Measurements from ENCODE around the gene HS6ST2.

DNA sequence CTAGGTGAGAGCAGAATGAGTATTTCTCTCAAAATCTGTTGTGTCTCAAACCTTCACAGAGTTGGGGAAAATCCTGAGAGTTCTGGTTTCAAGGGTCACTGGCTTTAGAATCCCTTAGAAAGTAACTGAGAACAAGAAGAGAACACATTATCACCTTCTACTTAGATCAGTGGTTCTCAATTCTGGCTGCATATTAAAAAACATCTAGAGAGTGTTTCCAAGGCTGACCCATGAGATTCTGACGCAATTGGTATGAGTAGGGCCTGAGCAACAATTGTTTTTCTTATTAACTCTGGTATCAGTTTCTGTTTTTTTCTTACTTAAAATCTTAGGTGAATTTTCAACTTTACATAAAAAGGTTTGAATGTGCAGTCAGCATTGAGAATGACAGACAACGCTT lies 212.8 kb downstream of the HS6ST2 start:
- TF ChIP-seq NR2C2 (IDR thresholded peaks at IDR 0.05; ENCODE audit: borderline replicate concordance, control insufficient read depth, insufficient read length, low read depth) (no peak), RFX5 (IDR thresholded peaks at IDR 0.05; ENCODE audit: low read depth, low read length) (no peak), POLR2AphosphoS5 (IDR thresholded peaks at IDR 0.05; ENCODE audit: low read length) (no peak)
- TF ChIP-seq, protein P1, sequence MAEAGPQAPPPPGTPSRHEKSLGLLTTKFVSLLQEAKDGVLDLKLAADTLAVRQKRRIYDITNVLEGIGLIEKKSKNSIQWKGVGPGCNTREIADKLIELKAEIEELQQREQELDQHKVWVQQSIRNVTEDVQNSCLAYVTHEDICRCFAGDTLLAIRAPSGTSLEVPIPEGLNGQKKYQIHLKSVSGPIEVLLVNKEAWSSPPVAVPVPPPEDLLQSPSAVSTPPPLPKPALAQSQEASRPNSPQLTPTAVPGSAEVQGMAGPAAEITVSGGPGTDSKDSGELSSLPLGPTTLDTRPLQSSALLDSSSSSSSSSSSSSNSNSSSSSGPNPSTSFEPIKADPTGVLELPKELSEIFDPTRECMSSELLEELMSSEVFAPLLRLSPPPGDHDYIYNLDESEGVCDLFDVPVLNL (IDR thresholded peaks at IDR 0.05; ENCODE audit: low read depth, low read length) = no peak
- TF ChIP-seq, protein P2, sequence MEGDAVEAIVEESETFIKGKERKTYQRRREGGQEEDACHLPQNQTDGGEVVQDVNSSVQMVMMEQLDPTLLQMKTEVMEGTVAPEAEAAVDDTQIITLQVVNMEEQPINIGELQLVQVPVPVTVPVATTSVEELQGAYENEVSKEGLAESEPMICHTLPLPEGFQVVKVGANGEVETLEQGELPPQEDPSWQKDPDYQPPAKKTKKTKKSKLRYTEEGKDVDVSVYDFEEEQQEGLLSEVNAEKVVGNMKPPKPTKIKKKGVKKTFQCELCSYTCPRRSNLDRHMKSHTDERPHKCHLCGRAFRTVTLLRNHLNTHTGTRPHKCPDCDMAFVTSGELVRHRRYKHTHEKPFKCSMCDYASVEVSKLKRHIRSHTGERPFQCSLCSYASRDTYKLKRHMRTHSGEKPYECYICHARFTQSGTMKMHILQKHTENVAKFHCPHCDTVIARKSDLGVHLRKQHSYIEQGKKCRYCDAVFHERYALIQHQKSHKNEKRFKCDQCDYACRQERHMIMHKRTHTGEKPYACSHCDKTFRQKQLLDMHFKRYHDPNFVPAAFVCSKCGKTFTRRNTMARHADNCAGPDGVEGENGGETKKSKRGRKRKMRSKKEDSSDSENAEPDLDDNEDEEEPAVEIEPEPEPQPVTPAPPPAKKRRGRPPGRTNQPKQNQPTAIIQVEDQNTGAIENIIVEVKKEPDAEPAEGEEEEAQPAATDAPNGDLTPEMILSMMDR (IDR thresholded peaks at IDR 0.05 in 2 of 3, conservative IDR thresholded peaks at IDR 0.05 in 1 of 3; ENCODE audit: control insufficient read depth in 2 of 3, extremely low read depth in 1 of 3, insufficient read depth in 1 of 3, low read depth in 3 of 3, low read length in 3 of 3) = no peak
- TF ChIP-seq, protein P3, sequence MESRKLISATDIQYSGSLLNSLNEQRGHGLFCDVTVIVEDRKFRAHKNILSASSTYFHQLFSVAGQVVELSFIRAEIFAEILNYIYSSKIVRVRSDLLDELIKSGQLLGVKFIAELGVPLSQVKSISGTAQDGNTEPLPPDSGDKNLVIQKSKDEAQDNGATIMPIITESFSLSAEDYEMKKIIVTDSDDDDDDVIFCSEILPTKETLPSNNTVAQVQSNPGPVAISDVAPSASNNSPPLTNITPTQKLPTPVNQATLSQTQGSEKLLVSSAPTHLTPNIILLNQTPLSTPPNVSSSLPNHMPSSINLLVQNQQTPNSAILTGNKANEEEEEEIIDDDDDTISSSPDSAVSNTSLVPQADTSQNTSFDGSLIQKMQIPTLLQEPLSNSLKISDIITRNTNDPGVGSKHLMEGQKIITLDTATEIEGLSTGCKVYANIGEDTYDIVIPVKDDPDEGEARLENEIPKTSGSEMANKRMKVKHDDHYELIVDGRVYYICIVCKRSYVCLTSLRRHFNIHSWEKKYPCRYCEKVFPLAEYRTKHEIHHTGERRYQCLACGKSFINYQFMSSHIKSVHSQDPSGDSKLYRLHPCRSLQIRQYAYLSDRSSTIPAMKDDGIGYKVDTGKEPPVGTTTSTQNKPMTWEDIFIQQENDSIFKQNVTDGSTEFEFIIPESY (IDR thresholded peaks at IDR 0.05) = no peak
- TF ChIP-seq, protein P4, sequence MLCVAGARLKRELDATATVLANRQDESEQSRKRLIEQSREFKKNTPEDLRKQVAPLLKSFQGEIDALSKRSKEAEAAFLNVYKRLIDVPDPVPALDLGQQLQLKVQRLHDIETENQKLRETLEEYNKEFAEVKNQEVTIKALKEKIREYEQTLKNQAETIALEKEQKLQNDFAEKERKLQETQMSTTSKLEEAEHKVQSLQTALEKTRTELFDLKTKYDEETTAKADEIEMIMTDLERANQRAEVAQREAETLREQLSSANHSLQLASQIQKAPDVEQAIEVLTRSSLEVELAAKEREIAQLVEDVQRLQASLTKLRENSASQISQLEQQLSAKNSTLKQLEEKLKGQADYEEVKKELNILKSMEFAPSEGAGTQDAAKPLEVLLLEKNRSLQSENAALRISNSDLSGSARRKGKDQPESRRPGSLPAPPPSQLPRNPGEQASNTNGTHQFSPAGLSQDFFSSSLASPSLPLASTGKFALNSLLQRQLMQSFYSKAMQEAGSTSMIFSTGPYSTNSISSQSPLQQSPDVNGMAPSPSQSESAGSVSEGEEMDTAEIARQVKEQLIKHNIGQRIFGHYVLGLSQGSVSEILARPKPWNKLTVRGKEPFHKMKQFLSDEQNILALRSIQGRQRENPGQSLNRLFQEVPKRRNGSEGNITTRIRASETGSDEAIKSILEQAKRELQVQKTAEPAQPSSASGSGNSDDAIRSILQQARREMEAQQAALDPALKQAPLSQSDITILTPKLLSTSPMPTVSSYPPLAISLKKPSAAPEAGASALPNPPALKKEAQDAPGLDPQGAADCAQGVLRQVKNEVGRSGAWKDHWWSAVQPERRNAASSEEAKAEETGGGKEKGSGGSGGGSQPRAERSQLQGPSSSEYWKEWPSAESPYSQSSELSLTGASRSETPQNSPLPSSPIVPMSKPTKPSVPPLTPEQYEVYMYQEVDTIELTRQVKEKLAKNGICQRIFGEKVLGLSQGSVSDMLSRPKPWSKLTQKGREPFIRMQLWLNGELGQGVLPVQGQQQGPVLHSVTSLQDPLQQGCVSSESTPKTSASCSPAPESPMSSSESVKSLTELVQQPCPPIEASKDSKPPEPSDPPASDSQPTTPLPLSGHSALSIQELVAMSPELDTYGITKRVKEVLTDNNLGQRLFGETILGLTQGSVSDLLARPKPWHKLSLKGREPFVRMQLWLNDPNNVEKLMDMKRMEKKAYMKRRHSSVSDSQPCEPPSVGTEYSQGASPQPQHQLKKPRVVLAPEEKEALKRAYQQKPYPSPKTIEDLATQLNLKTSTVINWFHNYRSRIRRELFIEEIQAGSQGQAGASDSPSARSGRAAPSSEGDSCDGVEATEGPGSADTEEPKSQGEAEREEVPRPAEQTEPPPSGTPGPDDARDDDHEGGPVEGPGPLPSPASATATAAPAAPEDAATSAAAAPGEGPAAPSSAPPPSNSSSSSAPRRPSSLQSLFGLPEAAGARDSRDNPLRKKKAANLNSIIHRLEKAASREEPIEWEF (IDR thresholded peaks at IDR 0.05; ENCODE audit: insufficient replicate concordance, low read depth, low read length) = no peak

Data from GM12878 (cell line).